Limb (tissue), 2 donors: ENCODE results near the gene ARMC9.
"Not testable (repeated sequence)": the region's sequence is repeated elsewhere in the genome, so short reads cannot be mapped to it uniquely, and the experiment has no call there.

Source experiments
- DNase-seq, 2 donors: peaks; one replicate each; pipeline ENCODE4 v3.0.0-alpha.2; 2016; ENCODE audit errors: extremely low spot score in 2 of 2

Gene ARMC9, protein sequence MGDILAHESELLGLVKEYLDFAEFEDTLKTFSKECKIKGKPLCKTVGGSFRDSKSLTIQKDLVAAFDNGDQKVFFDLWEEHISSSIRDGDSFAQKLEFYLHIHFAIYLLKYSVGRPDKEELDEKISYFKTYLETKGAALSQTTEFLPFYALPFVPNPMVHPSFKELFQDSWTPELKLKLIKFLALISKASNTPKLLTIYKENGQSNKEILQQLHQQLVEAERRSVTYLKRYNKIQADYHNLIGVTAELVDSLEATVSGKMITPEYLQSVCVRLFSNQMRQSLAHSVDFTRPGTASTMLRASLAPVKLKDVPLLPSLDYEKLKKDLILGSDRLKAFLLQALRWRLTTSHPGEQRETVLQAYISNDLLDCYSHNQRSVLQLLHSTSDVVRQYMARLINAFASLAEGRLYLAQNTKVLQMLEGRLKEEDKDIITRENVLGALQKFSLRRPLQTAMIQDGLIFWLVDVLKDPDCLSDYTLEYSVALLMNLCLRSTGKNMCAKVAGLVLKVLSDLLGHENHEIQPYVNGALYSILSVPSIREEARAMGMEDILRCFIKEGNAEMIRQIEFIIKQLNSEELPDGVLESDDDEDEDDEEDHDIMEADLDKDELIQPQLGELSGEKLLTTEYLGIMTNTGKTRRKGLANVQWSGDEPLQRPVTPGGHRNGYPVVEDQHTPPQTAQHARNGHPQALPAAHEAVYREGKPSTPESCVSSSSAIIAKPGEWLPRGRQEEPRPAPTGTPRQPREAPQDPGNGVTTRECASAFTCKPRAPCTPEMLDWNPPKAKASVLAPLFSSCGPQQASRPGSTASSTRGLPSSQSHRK

DNA sequence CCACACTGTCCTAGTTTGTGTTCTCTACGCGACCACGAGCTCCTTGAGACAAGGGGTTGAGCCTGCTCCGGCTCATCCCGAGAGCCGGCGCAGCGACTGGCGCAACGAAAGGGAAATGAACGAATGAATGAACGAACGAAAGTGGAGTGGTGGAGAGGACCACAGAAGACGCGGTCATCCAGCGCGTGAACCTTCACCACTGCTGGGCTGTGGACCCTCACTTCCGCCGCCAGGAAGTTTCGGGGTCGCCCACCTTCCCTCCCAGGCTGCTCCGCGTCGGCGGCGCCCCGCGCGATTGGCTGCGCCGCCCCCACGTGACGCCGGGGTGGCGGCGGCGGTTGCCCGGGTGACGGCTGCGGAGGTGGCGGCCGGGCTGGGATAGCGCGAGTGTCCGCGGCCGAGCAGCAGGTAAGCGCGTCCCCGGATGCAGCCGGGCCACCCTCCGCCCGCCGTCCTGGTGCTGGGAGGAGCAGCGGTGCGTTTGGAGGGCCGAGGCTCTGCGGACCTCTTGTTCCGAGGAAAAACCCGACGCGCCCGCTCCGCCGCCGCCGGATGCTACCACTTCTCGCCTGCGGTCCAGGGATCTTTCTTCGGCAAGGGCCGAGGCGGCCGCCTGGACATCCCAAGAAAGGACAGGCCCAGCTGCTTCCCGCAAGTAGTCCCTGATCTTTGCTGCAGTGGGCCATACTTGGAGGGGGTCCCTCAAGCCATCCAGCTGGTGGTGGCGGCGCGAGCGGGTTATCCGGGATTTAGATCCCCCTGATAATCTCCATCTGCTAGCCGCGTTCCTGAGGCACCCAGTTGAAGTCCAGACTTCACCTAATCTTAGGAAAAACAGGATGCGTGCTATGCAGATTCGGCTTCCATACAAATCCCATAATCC lies at the start of gene ARMC9:
TSS of gene ARMC9 (plus strand) at position 341 of the 883 bp plus-strand sequence. CDS start 7,608 bp downstream, outside the sequence.
- peak; percentile 85 to 91 for DNase-seq

DNA sequence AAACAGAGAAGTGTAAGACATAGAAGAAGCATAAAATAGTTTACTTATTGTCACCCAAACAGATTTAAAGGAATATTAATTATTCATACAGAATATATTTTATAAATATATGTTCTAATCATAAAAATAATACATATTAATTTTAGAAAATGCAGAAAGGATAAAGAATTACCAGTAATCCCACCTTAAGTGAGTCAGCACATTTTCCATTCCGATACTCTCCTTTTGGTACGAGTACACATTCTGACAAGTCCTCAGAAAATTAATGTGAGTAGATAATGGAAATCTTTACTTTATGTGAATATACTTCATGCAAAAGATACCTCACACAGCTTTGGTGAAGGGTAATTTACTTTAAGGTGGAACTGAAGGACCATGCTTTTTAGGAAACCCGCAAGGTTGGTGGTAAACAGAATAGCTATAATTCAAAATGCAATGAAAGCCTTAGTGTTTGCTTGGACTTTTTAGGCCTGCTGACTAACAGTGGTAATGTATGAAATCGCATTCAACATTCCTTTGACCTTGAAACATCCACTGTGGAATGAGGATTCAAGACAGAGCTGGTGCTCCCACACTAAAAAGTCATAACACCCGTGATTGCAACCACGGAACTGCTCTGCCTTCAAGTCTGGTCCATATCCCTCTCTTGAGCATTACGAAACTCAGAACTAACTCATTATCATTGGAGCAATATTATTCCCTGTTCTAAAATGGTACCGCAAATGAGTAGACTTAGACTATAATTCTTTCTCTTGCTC lies 45.5 kb upstream of the ARMC9 start:
- DNase-seq: no peak

DNA sequence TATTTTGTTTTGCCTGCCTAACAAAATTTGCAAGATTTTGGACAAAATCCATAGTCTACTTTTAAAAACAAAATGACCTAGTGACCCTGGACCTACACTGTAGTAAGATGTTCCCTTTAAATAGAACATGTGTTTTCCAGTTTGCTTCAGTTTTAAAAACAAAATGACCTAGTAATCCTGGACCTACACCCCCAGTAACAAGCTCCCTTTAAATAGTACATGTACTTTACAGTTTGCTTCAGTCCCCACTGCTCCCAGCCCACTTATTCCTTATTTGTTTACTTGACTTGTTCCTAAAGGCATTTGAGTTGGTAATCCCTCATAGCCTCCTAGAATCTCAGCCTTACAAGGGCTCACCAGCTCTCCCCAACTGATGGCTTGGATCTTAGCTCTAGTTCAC lies 39.1 kb upstream of the ARMC9 start:
- no peak for DNase-seq

DNA sequence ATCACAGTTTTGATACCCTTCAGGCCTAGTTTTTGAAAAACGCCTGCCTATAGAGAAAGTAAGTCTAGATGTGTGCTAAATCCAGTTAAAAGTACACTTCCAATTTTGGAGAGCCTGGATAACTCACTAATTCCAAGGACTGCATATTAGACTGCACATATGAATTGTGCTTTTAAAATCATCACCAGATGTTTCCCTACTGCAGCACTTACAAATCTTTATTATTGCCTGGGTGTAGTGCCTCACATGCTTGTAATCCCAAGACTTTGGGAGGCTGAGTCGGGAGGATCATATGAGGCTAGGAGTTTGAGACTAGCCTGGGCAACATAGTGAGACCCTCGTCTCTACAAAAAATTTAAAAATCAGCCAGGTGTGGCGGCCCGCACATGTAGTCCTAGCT lies 37.7 kb upstream of the ARMC9 start:
- no peak for DNase-seq

DNA sequence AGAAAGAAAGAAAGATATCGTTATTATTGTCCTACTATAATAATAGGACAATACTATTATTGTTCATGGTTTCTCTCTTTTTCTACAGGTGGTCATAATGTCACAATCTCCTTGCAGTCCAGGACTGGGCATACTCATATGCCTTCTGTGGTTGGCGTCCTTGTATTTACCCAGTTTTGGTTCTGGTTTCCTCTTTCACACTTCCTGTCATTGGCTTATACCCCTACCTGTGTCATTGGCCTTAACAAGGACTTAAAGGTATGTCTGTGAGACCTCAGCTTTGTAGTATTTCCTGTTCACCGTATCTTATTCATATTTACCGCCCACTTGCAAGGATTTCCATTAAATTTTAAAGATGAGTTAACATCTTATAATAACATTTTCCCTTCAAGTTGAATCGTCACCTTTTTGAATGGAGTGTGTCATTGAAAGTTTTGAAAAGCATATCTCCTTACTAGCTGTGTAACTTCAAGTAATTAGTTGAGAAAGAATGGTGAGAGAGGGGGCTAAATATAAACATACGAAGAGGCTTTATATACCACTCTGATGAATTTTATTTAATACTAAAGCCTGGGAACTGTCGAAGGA lies 37.1 kb upstream of the ARMC9 start:
- no peak for DNase-seq

DNA sequence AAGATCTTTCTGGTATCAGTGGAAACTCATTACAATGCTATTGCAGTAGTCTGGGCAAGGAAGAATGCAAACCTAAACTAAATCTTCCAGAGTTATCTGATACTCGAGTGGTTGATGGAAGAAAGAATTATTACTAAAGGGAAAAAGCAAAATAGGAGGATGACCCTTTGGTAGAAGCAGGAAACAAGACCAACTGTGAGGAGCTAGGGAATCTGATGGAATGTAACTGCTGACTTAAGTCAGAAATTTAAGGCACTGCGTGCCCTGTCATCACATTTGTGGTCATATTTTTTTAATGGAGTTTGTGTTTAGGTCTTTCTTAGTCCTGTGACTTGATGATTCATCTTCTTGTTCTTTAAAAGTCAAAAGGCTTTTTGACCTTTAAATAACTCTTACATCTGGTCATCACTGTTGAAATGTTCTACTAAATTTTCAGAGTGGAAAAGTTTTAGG lies 36.5 kb upstream of the ARMC9 start:
- no peak for DNase-seq

DNA sequence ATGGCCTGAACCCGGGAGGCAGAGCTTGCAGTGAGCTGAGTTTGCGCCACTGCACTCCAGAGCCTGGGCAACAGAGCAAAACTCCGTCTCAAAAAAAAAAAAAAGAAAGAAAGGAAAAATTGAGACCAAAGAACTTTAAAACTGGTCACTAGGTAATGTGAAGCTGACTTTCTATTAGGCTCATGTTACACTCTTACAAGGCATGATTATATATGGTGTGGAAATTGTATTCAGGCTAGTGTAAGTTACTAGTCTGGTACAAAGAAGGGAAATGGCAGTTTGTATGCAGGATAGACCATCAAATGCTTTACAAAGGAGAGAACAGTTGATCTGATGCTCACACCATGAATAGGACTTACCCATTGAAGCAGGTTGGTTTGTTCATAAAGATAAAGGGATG lies 35.4 kb upstream of the ARMC9 start:
- no peak for DNase-seq

DNA sequence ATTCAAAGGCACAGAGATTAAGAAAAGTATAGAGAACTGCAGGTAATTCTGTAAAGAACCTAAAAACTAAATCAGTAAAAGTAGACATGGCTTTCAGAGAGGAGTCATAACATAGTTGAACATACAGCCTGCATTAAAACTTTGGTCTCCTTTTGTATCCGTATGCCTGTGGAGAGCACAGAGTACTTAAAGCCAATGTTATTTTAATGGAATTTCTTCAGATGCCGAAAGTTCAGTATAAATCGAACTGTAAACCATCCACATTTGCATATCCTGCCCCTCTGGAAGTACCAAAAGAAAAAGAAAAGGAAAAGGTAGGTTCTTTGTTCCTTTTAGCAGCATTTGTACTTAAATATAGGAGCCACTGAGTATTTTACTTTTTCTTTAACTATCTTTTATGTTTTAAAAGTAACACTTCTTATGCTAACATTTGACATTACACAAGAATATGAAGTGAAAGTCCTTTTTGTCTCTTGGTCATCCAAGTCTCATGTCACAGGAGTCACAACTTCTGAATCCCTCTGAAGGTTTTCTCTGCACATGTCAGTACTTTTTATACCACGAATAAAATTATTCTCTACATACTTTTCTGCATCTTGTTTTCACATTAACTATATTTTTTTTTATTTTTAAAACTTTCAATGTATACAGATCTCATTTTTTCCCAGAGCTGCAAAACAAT lies 34.9 kb upstream of the ARMC9 start:
- no peak for DNase-seq

DNA sequence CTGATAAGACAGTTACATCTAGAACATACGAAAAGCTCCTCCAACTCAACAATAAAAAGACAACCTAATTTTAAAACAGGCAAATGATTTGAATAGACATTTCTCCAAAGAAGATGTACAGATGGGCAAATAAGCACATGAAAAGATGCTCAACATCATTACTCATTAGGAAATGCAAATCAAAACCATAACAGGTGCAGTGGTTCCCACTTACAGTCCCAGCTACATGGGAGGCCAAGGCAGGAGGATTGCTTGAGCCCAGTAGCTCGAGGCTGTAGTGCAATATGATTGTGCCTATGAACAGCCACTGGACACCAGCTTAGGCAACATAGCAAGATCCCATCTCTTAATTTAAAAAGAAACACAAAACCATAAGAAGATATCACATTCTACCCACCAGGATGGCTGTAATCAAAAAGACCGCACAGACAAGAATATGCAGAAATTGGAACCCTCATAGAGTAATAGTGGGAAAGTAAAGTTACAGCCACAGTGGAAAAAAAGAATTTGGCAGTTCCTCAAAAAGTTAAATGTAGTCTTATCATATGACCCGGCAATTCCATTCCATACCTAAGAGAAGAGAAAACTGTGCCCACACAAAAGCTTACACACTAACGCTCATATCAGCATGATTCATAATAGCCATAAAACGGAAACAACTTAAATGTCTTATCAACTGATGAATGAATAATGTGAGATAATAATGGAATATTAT lies 30.5 kb upstream of the ARMC9 start:
- DNase-seq: no peak

DNA sequence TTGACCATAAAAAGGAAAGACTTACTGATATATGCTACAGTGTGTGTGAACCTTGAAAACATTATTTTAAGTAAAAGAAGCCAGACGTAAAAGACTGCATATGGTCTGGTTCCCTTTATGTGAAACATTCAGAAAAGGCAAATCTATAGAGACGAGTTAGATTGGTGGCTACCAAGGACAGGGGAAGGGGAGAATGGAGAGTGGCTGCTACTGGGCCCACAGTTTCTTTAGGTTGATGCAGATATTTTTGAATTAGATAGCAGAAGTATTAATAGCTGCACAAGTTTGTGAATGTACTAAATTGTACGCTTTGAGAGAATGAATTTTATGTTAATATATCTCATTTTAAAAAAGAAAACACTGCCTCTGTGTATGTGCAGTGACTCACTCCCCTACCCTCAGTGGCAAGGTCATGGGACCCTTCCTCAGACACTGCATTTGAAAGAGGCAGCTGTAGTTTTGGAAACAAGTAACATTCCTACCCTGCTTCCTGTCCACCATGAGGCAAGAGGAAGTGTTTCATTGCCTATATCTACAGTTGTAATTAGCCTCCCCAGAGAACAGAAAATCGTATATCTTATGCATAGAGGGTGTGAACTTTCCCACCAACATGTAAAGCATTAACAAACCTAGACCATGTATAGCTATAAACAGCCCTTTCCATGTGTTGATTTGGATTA lies 29.8 kb upstream of the ARMC9 start:
- no peak for DNase-seq

DNA sequence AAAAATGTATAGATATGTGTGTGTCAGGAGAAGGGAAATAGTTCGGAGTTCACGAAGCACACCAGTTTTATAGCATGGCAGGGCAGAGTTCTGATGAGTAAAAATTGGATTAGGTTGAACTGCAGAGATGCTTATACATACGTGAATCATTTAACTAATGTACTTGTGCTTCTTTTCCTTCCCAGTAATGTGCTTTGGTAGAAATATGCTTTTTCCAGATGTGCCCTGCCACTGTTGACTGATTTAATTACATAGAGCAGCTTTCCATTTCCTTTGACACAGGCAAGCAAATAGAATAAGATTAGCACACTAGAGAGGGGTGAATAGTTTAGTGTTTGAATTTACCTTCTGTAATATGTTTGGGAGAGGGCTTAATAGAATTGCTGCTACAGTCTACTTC lies 28.9 kb upstream of the ARMC9 start:
- DNase-seq: no peak

DNA sequence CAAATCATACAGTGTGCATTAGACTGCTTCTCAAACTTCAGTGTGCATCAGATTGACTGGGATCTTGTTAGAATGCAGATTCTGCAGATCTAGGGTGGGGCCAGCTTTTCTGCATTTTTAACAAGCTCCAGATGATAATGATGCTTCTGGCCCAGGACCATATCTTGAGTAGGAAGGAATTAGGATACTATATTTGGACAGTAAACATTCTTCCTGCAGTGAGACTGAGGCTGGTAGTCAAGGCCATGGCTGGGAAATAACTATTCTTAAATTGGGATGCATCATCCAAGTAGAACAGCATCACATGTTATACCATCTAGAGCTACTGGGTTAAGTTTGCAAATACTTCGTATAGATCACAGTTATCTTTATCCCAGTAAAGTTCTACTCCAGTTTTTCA lies 28.4 kb upstream of the ARMC9 start:
- DNase-seq: no peak

DNA sequence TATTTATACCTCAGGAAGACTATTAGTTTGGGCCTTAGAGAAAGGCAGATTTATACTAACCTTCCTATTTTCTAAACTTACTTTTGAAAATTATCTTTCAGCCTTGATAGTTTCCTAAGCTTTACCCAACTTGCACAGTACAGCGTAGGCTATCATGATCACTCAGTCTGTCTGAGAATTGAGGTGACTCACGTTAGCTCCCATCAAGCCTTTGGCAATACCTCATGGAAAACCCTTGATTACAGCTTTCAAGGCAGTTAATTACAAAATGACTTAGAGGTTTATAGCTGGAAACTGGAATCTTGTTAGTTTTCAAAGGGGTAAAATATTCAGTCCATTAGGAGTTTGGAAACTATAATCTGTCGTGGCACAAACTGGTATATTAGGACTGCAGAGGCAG lies 26.4 kb upstream of the ARMC9 start:
- no peak for DNase-seq

DNA sequence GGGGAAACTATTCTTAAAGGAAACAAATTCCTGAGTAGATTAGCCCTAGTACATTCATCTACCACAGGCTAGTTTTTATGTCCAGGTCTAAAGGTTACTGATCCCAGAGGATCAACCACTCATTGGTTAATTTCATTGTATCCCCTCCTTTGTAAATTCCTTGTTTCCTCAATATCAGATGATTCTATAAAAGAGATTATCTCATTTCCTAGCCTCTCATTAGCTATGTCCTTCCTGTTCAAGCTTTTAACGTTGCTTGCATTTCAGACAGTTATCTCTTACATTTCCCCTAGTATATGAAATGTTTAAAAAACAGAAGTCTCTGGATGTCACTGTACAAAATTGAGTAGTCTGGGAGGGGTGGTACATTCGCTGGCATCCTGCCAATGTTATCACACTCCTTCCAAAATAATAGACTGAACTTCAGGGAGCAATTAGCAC lies 24.2 kb upstream of the ARMC9 start:
- DNase-seq: no peak

DNA sequence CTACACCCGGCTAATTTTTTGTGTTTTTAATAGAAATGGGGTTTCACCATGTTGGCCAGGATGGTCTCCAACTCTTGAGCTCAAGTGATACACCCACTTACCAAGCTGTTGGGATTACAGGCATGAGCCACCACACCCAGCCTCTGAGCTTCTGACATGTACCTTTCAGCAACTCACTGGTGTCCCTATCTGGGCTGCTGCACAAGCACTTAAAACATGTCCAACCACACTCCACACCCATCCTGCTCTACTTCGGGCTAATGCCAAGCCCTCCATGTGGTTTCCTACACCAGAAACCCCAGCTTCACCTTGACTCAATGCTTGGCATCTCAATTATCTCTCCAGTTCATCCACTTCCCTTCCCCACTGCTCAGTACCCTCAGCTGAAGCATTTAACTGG lies 22.4 kb upstream of the ARMC9 start:
- DNase-seq: no peak

DNA sequence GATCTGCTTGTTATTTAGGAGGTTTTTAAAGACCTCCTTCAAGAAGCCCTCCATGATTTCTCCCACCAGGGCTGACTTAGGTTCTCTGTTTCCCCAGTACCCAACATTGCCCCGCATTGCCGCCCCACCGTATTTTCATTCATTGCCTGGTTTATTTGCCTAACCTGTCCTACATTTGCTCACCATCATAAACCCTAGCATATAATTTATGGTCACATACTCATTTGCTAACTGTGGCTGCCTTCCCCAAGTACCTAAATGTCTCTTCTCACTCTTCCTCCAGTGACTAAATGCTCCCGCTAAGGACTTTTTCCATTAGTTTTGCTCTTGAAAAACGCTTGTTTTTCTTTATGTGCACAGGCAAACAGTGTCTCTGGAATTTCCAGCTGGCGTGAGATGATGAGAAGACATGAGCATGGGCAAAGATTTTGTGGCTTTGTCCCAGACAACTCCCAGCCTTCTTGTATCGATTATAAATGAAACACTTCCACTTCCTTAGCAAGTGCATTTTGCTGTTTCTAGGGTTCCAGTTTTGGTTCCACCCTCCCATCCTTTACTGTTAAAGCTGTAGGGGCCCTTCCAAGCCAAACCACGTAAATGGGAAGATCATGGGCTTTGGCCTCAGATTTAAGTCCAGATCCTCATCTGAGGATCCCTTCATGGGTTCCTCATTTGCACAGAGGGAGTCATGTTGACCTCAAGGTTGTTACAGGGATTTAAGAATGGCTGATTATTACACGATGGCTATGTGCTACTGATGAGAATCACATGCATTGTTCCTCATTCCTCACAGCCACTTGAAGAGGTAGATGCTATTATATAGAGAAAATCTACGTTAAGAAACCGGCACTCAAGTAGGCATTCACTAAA lies 21.0 kb upstream of the ARMC9 start:
- no peak for DNase-seq

DNA sequence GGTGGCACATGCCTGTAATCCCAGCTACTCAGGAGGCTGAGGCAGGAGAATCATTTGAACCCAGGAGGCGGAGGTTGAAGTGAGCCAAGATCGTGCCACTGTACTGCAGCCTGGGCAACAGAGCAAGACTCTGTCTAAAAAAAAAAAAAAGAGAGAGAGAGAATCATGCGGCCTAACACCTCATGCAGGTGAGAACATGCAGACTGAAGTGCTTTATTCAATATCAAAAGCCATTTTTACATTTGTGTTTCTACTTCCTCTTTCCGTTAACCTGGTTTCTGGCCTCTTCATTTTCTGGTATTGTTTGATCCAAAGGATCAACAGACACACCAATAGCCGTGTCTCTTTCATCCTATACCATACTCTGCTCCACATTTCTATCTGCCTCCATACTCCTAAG lies 19.6 kb upstream of the ARMC9 start:
- DNase-seq: not testable (repeated sequence)
